ENCODE data around the gene FASTKD1. TPM values are rescaled to one million over a fixed set of nuclear protein-coding genes. Genes with fewer than 3 reads are reported as not detected.

The FASTKD1 gene
- 22.3 and 24.6 TPM in 2 replicates for total RNA-seq

GRCh38 chr2:169573160-169573973 lies at the start of gene FASTKD1:
FASTKD1 (minus strand) TSS chr2:169573865; CDS start chr2:169572029, 1,836 bp downstream.

GRCh38 chr2:169584005-169584877 lies 10.6 kb upstream of the FASTKD1 start, which contains the start of gene PPIG:
PPIG (plus strand) TSS chr2:169584351; CDS start chr2:169604042, 19,691 bp downstream.

GRCh38 chr2:169509298-169509885 lies 64.3 kb downstream of the FASTKD1 start, which contains the start of gene KLHL41:
KLHL41 (plus strand) TSS chr2:169509702; CDS start chr2:169509779, 77 bp downstream.

Other genes starting within 250 kb of the FASTKD1 start
- gene LRP2, start 211.3 kb downstream of the FASTKD1 start, total RNA-seq, result not detected in 2 replicates
- 4.5 and 5.5 TPM in 2 replicates for gene BBS5, start 94.4 kb downstream of the FASTKD1 start, total RNA-seq
- gene KLHL41, start 64.2 kb downstream of the FASTKD1 start, total RNA-seq, result 0.28 and 0.30 TPM in 2 replicates
- 30.7 and 32.4 TPM in 2 replicates for gene PPIG, start 10.5 kb upstream of the FASTKD1 start, total RNA-seq
- not detected in 2 replicates for gene CFAP210, start 120.5 kb upstream of the FASTKD1 start, total RNA-seq
- 1.5 and 1.8 TPM in 2 replicates for gene PHOSPHO2, start 120.6 kb upstream of the FASTKD1 start, total RNA-seq
- 2.4 and 3.3 TPM in 2 replicates for gene KLHL23, start 160.0 kb upstream of the FASTKD1 start, total RNA-seq
- gene SSB, start 225.0 kb upstream of the FASTKD1 start, total RNA-seq, result 92.3 and 112 TPM in 2 replicates